Measurements from ENCODE around the gene NKX2-4. TPM values are rescaled to one million over a fixed set of nuclear protein-coding genes. Genes with fewer than 3 reads are reported as not detected.
"Not testable (repeated sequence)": the region's sequence is repeated elsewhere in the genome, so short reads cannot be mapped to it uniquely, and the experiment has no call there.

Gene NKX2-4
- total and polyA plus RNA-seq, 2 of the 4 experiments (the other 2 are of a cell fraction) = not detected

GRCh38 chr20:21366273-21366672 lies 31.1 kb downstream of the NKX2-4 start:
- ATAC-seq (ENCODE audit: low read depth); H3K56ac ChIP-seq (ENCODE audit: extremely low read depth, insufficient read depth, low read length); H4K91ac ChIP-seq (ENCODE audit: insufficient read depth, low read depth, low read length); BruUV-seq (replicated peaks); H4K20me1 ChIP-seq (ENCODE audit: insufficient read depth, low read length); H2AK9ac ChIP-seq (replicated peaks; ENCODE audit: low read depth, low read length, poor library complexity); H4K8ac ChIP-seq (ENCODE audit: low read depth in 2 of 2, low read length in 2 of 2); H3K9me3 ChIP-seq (ENCODE audit: control insufficient read depth, insufficient read depth, low read length); H3K4me1 ChIP-seq (ENCODE audit: control insufficient read depth, insufficient read depth, low read length); H3K27ac ChIP-seq (ENCODE audit: insufficient read depth, low read length); H3K9ac ChIP-seq (ENCODE audit: low read depth, low read length); H2AK5ac ChIP-seq (ENCODE audit: low read depth, low read length); H3K4me3 ChIP-seq (ENCODE audit: insufficient read depth, low read depth, low read length); in situ Hi-C loops (cut with MboI; ENCODE audit: low sequenced_read_pairs); H2BK15ac ChIP-seq (ENCODE audit: low read depth, low read length); H3K4me2 ChIP-seq (ENCODE audit: low read depth, low read length); H3K23ac ChIP-seq (ENCODE audit: low read depth, low read length); H2BK120ac ChIP-seq (ENCODE audit: low read depth, low read length); H2BK5ac ChIP-seq (ENCODE audit: low read depth, low read length, poor library complexity, severe bottlenecking); H3K14ac ChIP-seq (replicated peaks; ENCODE audit: low read depth, low read length); H2BK20ac ChIP-seq (ENCODE audit: low read depth, low read length); H3K18ac ChIP-seq (ENCODE audit: low read depth, low read length); POLR2A ChIA-PET (ENCODE audit: unreplicated experiment); H2AFZ ChIP-seq (replicated peaks; ENCODE audit: low read length, poor library complexity); dilution Hi-C loops (cut with HindIII; ENCODE audit: low sequenced_read_pairs, unreplicated experiment); H4K5ac ChIP-seq (ENCODE audit: low read depth, low read length); H3K27me3 ChIP-seq (ENCODE audit: control insufficient read depth, insufficient read depth, low read length); DNase-seq; H3K4ac ChIP-seq (ENCODE audit: low read depth, low read length): not testable (repeated sequence)
- Histone ChIP-seq H3K36me3 (ENCODE audit: control insufficient read depth, insufficient read depth, low read length) (peaks cover 22% of the 10 kb centered on the region), H3K79me1 (ENCODE audit: low read depth in 1 of 2, low read length in 2 of 2) (peaks cover 27 to 30% of the 10 kb centered on the region in 2 experiments), H3K9me1 (ENCODE audit: insufficient read depth, low read length) (peaks cover 11% of the 10 kb centered on the region)
- no CpG with 5 or more reads among the region's 9 CpGs for WGBS, 2 experiments (ENCODE audit: extremely low coverage in 2 of 2, insufficient read length in 1 of 2)
- intact Hi-C loops (cut with micrococcal nuclease) = loop anchor here (5.0 kb wide), 1 partner anchor 129 kb away; no protein-coding TSS in a partner anchor
- CTCF ChIA-PET = interaction anchor here (0.6 kb wide), 1 partner anchor 13 kb away, joined by 4 read pairs; no protein-coding TSS in a partner anchor
- TF ChIP-seq CEBPB (IDR thresholded peaks at IDR 0.05; ENCODE audit: low read depth, low read length) = peak; percentile 38; the same call in 1 of the 2 replicates

Measured in IMR-90 (cell line).